ENCODE data around the gene CWC22. TPM values are rescaled to one million over a fixed set of nuclear protein-coding genes. Genes with fewer than 3 reads are reported as not detected.
"Not testable (repeated sequence)": the region's sequence is repeated elsewhere in the genome, so short reads cannot be mapped to it uniquely, and the experiment has no call there.

CWC22 gene
- 10 to 100 TPM in 3 of 4 donors, 1 to 10 TPM in 1; 7.5 to 19.9 (median 16.4) TPM for total RNA-seq

GRCh38 chr2:180006781-180007579 is at the start of gene CWC22:
Gene CWC22, minus strand, starts transcription at chr2:180007297. Its CDS starts 13,956 bp downstream, at chr2:179993341.
- H3K9me3 ChIP-seq: no peaks in the 10 kb centered on the region
- DNase-seq: peak; percentile 89
- TF ChIP-seq CTCF (IDR thresholded peaks at IDR 0.05) (no peak), POLR2AphosphoS5 (IDR thresholded peaks at IDR 0.05) (peak; percentile 40 to 75 (median 52)), POLR2A (IDR thresholded peaks at IDR 0.05) (peak; percentile 49), EP300 (IDR thresholded peaks at IDR 0.05; ENCODE audit: low read depth) (no peak)
- intact Hi-C loops (cut with DNase I; ENCODE audit: low total_unique reads) (no loop called here), in situ Hi-C loops (cut with MboI; ENCODE audit: low pct_ligation_motif_present in 1 of 4, low pct_unique_long_range_greater_than_20kb in 1 of 4, low sequenced_read_pairs in 3 of 4) (no loop called here)
- peaks cover 11 to 41% (median 19%) of the 10 kb centered on the region in 4 donors for H3K4me1 ChIP-seq
- no peaks in the 10 kb centered on the region for H3K36me3 ChIP-seq
- 0% methylated on average over 17 to 46 of the region's 46 CpGs for WGBS, 2 donors (ENCODE audit: low coverage in 1 of 2)
- H3K27me3 ChIP-seq: no peaks in the 10 kb centered on the region
- peak within 1 kb of the TSS; percentile 87 to 92 (median 87) for H3K27ac ChIP-seq
- peak within 1 kb of the TSS; percentile 76 to 89 (median 82) for H3K4me3 ChIP-seq

- DNase-seq: no peak
- in situ Hi-C loops (cut with MboI; ENCODE audit: low pct_ligation_motif_present in 1 of 4, low pct_unique_long_range_greater_than_20kb in 1 of 4, low sequenced_read_pairs in 3 of 4): no loop called here
- H3K27me3 ChIP-seq: no peaks in the 10 kb centered on the region
- no peak overlapping the region for H3K4me3 ChIP-seq
- 55 to 70% methylated on average over 11 to 15 of the region's 15 CpGs for WGBS, 2 donors (ENCODE audit: low coverage in 1 of 2)
- no peaks in the 10 kb centered on the region for H3K9me3 ChIP-seq
- H3K36me3 ChIP-seq: no peaks in the 10 kb centered on the region
- no peaks in the 10 kb centered on the region for H3K4me1 ChIP-seq
- H3K27ac ChIP-seq: no peak overlapping the region
- intact Hi-C loops (cut with DNase I; ENCODE audit: low total_unique reads): no loop called here
- TF ChIP-seq POLR2A (IDR thresholded peaks at IDR 0.05): no peak
- no peak for TF ChIP-seq POLR2AphosphoS5 (IDR thresholded peaks at IDR 0.05)
- no peak for TF ChIP-seq EP300 (IDR thresholded peaks at IDR 0.05; ENCODE audit: low read depth)
- no peak for TF ChIP-seq CTCF (IDR thresholded peaks at IDR 0.05)
Observed at GRCh38 chr2:180056367-180057118, 49.4 kb upstream of the CWC22 start.

GRCh38 chr2:180054576-180054975 is 47.5 kb upstream of the CWC22 start:
- 70 to 75% methylated on average over 1 of the region's 1 CpG for WGBS, 2 donors (ENCODE audit: low coverage in 1 of 2)
- H3K9me3 ChIP-seq; intact Hi-C loops (cut with DNase I; ENCODE audit: low total_unique reads); H3K27ac ChIP-seq; H3K36me3 ChIP-seq; in situ Hi-C loops (cut with MboI; ENCODE audit: low pct_ligation_motif_present in 1 of 4, low pct_unique_long_range_greater_than_20kb in 1 of 4, low sequenced_read_pairs in 3 of 4); H3K4me1 ChIP-seq; H3K4me3 ChIP-seq; DNase-seq; H3K27me3 ChIP-seq: not testable (repeated sequence)

- no peaks in the 10 kb centered on the region for H3K27me3 ChIP-seq
- no peak overlapping the region for H3K4me3 ChIP-seq
- WGBS, 2 donors (ENCODE audit: low coverage in 1 of 2): 90 to 93% methylated on average over 3 of the region's 3 CpGs
- no peak overlapping the region for H3K27ac ChIP-seq
- intact Hi-C loops (cut with DNase I; ENCODE audit: low total_unique reads): no loop called here
- no peak for DNase-seq
- in situ Hi-C loops (cut with MboI; ENCODE audit: low pct_ligation_motif_present in 1 of 4, low pct_unique_long_range_greater_than_20kb in 1 of 4, low sequenced_read_pairs in 3 of 4): no loop called here
- H3K9me3 ChIP-seq: no peaks in the 10 kb centered on the region
- TF ChIP-seq POLR2AphosphoS5 (IDR thresholded peaks at IDR 0.05) (no peak), POLR2A (IDR thresholded peaks at IDR 0.05) (no peak), CTCF (IDR thresholded peaks at IDR 0.05) (no peak), EP300 (IDR thresholded peaks at IDR 0.05; ENCODE audit: low read depth) (no peak)
- H3K36me3 ChIP-seq: no peaks in the 10 kb centered on the region
- H3K4me1 ChIP-seq: no peaks in the 10 kb centered on the region
Observed at GRCh38 chr2:180050246-180050645, 43.1 kb upstream of the CWC22 start.

Data from transverse colon (tissue), 4 donors.